Epithelial cell of proximal tubule (primary cell): Measurements from ENCODE around the gene DNLZ. TPM values are rescaled to one million over a fixed set of nuclear protein-coding genes. Genes with fewer than 3 reads are reported as not detected.

Source experiments
- DNase-seq: peaks from one replicate; pipeline ENCODE4 v3.0.0-alpha.2; 2011; ENCODE audit warnings: low read depth
- H3K4me3 ChIP-seq: 2 replicates; pipeline ENCODE4 v1.5.1; 2011; ENCODE audit warnings: low read depth, mild to moderate bottlenecking, low read length
- CTCF ChIP-seq: conservative IDR thresholded peaks from 2 replicates; pipeline ENCODE4 v1.5.1; 2012; ENCODE audit warnings: low read depth, mild to moderate bottlenecking, low read length
- total RNA-seq: library from RNA; depleted of rRNA; stranded (reverse); fragments of >200 nt; gene quantifications from 2 replicates; pipeline ENCODE4 v1.2.3, GENCODE V29; 2015

The DNLZ gene
- total RNA-seq, 1 donor from 2014 or later = 67.2 TPM

- peak within 1 kb of the TSS; percentile 96 for H3K4me3 ChIP-seq
- no peak for DNase-seq
- peak; percentile 76 for TF ChIP-seq CTCF
Measured at GRCh38 chr9:136400038-136400834, 36.7 kb upstream of the DNLZ start, which contains the start of gene SNAPC4. SNAPC4 (minus strand) TSS chr9:136400170; CDS start chr9:136398428, 1,742 bp downstream.

- no peak for TF ChIP-seq CTCF
- H3K4me3 ChIP-seq = peak overlapping the region; percentile 96
- no peak for DNase-seq
Measured at GRCh38 chr9:136399176-136400037, 35.9 kb upstream of the DNLZ start.

GRCh38 chr9:136398286-136398685 is 34.7 kb upstream of the DNLZ start:
- DNase-seq = no peak
- H3K4me3 ChIP-seq = peak overlapping the region; percentile 96
- no peak for TF ChIP-seq CTCF

GRCh38 chr9:136397643-136398042 is 34.1 kb upstream of the DNLZ start:
- H3K4me3 ChIP-seq = no peak overlapping the region
- DNase-seq = no peak
- TF ChIP-seq CTCF = no peak

GRCh38 chr9:136396219-136396515 is 32.6 kb upstream of the DNLZ start:
- H3K4me3 ChIP-seq = no peak overlapping the region
- no peak for TF ChIP-seq CTCF
- DNase-seq = no peak

- no peak overlapping the region for H3K4me3 ChIP-seq
- DNase-seq = no peak
- TF ChIP-seq CTCF = no peak
Measured at GRCh38 chr9:136395345-136396218, 32.0 kb upstream of the DNLZ start.
